ENCODE data around the gene VPS13D. TPM values are rescaled to one million over a fixed set of nuclear protein-coding genes. Genes with fewer than 3 reads are reported as not detected.

The VPS13D gene
- total RNA-seq, 2 experiments from 2014 or later = 32.5 to 39.9 TPM

DNA sequence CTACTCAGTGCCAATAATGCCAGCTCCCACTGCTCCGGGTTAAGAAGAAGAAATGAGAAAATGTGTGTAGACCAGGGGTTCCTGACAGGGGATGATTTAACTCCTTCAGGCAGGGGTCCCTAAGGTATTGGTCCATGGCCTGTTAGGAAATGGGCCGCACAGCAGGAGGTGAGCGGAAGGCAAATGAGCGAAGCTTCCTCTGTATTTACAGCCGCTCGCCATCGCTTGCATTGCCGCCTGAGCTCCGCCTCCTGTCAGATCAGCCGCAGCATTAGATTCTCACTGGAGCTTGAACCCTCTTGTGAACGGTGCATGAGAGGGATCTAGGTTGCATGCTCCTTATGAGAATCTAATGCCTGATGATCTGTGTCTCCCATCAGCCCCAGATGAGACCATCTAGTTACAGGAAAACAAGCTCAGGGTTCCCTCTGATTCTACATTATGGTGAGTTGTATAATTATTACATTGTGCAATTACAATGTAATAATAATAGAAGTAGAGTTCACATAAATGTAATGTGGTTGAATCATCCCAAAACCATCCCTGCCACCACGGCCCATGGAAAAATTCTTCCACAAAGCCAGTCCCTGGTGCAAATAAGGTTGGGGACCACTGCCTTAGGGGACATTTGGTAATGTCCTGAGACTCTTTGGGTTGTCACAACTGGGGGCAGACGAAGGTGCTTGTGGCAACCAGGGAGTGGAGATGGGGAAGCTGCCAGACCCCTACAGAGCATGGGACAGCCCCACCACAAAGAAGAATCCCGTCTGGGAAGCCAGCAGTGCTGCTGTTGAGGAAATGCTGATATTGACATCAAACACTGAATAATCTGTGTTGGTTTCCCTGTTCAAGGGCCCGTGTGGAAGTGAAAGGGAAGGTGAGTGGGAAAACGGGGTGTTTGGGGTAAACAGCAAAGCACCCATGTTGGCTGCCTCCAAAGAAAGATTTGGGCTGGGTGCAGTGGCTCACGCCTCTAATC is 327.4 kb downstream of the VPS13D start:
- Mint-ChIP-seq H3K27ac (no peak overlapping the region), H3K4me3 (no peak overlapping the region), H3K4me1 (ENCODE audit: low read depth) (peaks cover 5% of the 10 kb centered on the region), H3K27me3 (ENCODE audit: low read depth) (no peaks in the 10 kb centered on the region), H3K36me3 (ENCODE audit: low read depth) (peaks cover under 1% of the 10 kb centered on the region), H3K9me3 (ENCODE audit: insufficient read depth) (peaks cover under 1% of the 10 kb centered on the region)
- ChIA-PET POLR2A (interaction anchor here (0.9 kb wide), 1 partner anchor 47 kb away, joined by 3 read pairs; no protein-coding TSS in a partner anchor), CTCF (no interaction called here)
- no peak for DNase-seq
- no peak for ATAC-seq

DNA sequence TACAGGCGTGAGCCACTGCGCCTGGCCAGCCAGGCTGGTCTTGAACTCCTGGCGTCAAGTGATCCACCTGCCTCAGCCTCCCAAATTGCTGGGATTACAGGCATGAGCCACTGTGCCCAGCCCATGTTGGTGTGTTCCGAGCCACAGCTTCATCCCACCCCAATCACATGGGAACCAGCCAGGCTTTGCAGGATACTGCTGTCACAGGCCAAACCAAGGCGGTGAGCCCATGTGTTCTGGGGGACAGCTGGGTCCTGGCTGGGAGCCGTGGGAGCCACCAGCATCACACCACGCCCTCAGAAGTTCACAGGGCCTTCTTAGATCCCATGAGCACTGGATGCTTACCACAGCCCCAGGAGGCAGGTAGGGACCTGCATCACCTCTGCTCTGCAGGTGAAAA is 331.3 kb downstream of the VPS13D start:
- ChIA-PET CTCF (no interaction called here), POLR2A (no interaction called here)
- Mint-ChIP-seq H3K4me3 (no peak overlapping the region), H3K27me3 (ENCODE audit: low read depth) (no peaks in the 10 kb centered on the region), H3K4me1 (ENCODE audit: low read depth) (peaks cover 5% of the 10 kb centered on the region), H3K9me3 (ENCODE audit: insufficient read depth) (peaks cover 20% of the 10 kb centered on the region), H3K36me3 (ENCODE audit: low read depth) (peaks cover 35% of the 10 kb centered on the region), H3K27ac (no peak overlapping the region)
- ATAC-seq = no peak
- DNase-seq = no peak

Small RNA genes within 50 kb of the gene (microRNA-seq; reads per million reads assigned to microRNA genes)
- gene MIR4632 = 3.4 reads per million

Other genes with a start within 250 kb of the VPS13D start
- 10 to 100 TPM; 55.1 to 60.4 TPM for gene MFN2, start 249.6 kb upstream of the VPS13D start, total RNA-seq
- gene MIIP, start 210.5 kb upstream of the VPS13D start, total RNA-seq = 10 to 100 TPM; 34.7 to 37.4 TPM
- gene TNFRSF8, start 166.7 kb upstream of the VPS13D start, total RNA-seq = under 1 TPM; 0.95 to 0.97 TPM
- gene TNFRSF1B, start 63.0 kb upstream of the VPS13D start, total RNA-seq = 100 to 1,000 TPM; 274 to 284 TPM